GM12872 (cell line): ENCODE data around the gene UIMC1.

Source experiments
- TF ChIP-seq, protein P1 (sequence below): IDR thresholded peaks from 3 replicates; pipeline ENCODE4 v1.5.1; 2011; ENCODE audit warnings: low read depth, mild to moderate bottlenecking, low read length, moderate library complexity; ENCODE audit not compliant: insufficient read depth

Gene UIMC1

DNA sequence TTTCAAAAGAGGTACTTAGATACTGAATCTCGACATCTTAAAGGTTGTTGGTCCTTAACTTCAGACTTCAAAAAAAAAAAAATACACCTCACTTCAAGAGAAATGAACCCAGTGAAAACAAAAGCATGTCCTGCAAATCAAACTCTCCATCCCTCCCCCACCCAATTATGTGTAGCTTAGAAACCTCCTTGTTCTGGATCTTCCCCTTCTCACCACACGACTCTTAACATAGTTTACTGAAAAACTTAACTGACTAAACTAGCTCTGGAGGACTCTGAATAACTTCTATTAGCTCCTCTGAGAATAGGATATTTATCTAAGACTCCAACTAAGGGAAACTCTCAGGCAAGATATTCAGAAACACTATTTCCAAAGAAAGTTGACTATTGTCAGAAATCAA is 58.7 kb downstream of the UIMC1 start:
- TF ChIP-seq, protein P1, sequence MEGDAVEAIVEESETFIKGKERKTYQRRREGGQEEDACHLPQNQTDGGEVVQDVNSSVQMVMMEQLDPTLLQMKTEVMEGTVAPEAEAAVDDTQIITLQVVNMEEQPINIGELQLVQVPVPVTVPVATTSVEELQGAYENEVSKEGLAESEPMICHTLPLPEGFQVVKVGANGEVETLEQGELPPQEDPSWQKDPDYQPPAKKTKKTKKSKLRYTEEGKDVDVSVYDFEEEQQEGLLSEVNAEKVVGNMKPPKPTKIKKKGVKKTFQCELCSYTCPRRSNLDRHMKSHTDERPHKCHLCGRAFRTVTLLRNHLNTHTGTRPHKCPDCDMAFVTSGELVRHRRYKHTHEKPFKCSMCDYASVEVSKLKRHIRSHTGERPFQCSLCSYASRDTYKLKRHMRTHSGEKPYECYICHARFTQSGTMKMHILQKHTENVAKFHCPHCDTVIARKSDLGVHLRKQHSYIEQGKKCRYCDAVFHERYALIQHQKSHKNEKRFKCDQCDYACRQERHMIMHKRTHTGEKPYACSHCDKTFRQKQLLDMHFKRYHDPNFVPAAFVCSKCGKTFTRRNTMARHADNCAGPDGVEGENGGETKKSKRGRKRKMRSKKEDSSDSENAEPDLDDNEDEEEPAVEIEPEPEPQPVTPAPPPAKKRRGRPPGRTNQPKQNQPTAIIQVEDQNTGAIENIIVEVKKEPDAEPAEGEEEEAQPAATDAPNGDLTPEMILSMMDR, result no peak

DNA sequence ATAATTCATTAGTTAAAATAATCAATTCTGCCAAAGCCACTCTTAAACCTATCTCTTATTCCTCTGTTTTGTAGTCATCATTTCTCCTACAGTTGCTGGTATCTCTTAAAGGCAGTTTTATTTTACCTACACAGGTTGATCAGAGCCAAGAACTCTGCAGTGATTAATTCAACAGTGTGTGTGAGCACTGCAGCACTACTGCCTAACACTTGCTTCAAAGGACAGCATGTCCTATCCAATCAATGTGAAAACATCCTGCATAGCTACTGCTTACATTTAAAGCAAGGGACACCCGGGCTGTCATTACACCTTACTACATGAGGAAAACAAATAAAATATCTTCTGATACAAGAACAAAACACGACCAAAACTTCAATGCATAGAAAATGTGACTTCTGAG is 62.3 kb downstream of the UIMC1 start:
- TF ChIP-seq, protein P1, result no peak

DNA sequence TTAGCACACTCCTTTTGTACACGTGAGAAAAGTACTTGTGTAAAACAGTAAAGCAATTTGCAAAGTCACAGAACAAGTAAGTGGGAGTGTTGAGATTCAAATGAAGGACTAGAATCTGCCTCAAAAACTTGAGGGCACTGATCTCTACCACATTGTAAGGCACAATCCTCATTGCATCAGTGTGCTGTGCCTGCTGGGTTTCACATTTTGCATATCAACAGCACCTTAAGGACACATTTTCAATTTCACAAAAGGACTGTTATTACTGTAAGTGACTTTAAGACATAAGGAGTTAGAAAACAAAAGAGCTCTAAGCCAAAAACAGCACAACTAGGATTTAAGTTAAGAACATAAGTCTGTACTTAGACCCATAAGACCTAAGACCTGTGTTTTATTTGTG is 62.8 kb downstream of the UIMC1 start:
- TF ChIP-seq, protein P1, result no peak

DNA sequence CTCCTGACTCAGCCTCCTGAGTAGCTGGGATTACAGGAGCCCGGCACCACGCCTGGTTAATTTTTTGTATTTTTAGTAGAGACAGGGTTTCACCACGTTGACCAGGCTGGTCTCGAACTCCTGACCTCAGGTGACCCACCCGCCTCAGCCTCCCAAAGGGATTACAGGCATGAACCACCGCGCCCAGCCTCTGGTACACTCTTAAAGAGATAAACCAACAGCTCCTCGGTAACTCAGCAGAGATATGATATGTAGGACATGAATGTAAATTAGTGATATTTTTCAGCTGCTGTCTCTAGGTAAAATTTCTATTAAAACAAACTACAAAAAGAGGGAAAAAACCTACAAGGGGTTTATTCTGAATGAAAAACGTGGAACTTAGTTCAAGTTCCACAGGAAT is 64.6 kb downstream of the UIMC1 start:
- TF ChIP-seq, protein P1, result no peak

DNA sequence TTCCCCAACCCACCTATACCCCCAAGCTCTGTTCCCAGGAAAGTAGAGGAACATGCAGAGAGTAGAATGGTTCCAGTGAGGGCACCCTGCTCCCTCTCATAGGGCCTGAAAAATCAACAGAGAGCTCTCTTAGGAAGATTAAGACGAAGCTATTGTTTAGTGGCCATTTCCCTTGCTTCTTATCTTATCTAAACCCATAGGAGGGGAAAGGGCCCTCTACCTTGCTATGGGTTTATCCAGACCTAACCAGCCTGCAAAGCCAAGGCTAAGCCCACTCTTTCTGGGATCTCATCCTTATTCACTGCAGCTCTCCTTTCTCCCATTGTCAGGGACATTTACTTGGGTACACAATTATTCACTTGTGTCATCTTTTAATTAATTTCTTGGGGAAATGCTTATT is 68.1 kb downstream of the UIMC1 start:
- TF ChIP-seq, protein P1, result no peak

DNA sequence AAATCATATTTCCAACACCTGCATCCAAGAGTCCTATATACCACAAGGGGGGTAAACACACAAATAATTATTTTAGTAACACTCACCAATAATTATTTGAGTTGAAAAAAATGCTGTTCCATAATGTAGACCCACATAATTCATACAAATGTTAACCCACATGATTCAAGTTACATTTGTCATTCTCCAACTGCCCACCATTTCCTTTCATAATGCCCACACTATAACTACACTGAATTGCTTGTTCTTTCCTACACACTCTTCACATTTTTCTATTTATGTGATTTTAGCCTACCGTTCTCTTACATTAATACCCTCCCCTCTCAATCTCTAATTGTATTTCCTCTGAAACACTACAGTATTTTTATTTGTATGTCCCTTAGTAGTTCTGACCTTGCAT is 71.6 kb downstream of the UIMC1 start:
- TF ChIP-seq, protein P1, result no peak

DNA sequence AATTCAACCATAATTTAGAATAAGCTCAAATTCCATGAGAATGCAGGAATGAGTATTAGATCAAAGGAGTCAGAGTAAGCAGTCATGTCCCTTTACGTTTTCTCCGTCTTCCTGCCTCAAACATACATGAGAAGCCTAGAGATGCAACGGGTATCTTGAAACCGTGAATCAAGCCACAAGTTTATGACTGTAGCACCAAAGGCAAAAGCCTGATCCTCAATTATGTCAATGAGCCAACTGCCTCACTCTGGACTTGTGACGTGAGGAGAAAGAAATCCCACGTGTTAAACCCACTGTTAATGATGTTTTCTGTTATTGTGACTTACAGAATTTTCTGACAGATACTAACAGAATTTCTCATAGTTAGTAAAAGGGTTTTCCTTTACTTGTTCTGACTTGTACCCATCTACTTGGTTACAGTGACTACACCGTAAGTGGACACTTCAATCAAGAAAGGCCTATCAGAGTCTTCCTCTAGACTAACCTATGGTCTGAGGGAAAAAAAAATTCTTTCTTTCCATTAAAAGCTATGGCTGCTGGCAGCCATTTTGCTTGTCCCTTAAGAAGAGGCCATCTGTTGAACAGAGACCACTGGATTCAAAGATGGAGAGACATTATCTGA is 72.2 kb downstream of the UIMC1 start:
- TF ChIP-seq, protein P1, result no peak
